PC-3 (cell line): ENCODE data around the gene KRTAP9-2. TPM values are rescaled to one million over a fixed set of nuclear protein-coding genes. Genes with fewer than 3 reads are reported as not detected.
"Not testable (repeated sequence)": the region's sequence is repeated elsewhere in the genome, so short reads cannot be mapped to it uniquely, and the experiment has no call there.

Source experiments
- ATAC-seq: fragments of 200-7000 bp; cut with Tn5 transposase; 2 replicates; pipeline ENCODE4 v1.9.1; 2020; ENCODE audit warnings: mild to moderate bottlenecking, moderate library complexity
- BruUV-seq: library from RNA; stranded (reverse); fragments of 400-500 nt; replicated peaks from 2 replicates; lab custom pipeline; 2021; lab: Mats Ljungman, UMichigan
- CTCF ChIA-PET: fragments of 300-600 bp; sonication (Branson Sonifier 250); formaldehyde crosslinking; loops from one replicate; lab custom pipeline; 2022; ENCODE audit warnings: antibody characterized with exemption; lab: Charles Lee
- POLR2A ChIA-PET: fragments of 300-600 bp; sonication (Branson Sonifier 250); formaldehyde crosslinking; loops from one replicate; lab custom pipeline; 2022; ENCODE audit warnings: antibody characterized with exemption; ENCODE audit not compliant: unreplicated experiment; lab: Charles Lee
- DNase-seq: peaks from one replicate; pipeline ENCODE4 v3.0.0-alpha.2; 2015
- H2AFZ ChIP-seq: fragments of 300-600 bp; sonication (generic); 2 replicates; pipeline ENCODE4 v1.6.0; 2016; ENCODE audit warnings: antibody characterized with exemption, low read length
- H3F3A ChIP-seq: fragments of 300-600 bp; sonication (generic); one replicate; pipeline ENCODE4 v1.6.0; 2017; ENCODE audit warnings: antibody characterized with exemption, low read length, control low read depth, mild to moderate bottlenecking; ENCODE audit not compliant: unreplicated experiment
- H3K27ac ChIP-seq: fragments of 300-600 bp; sonication (generic); 2 replicates; pipeline ENCODE4 v1.5.1; 2016; ENCODE audit warnings: mild to moderate bottlenecking, low read length
- H3K27me3 ChIP-seq: fragments of 300-600 bp; sonication (generic); 2 replicates; pipeline ENCODE4 v1.6.1; 2016; ENCODE audit warnings: low read length, mixed read lengths
- H3K36me3 ChIP-seq: fragments of 300-600 bp; sonication (generic); 2 replicates; pipeline ENCODE4 v1.6.1; 2016; ENCODE audit warnings: low read depth, mixed run types, low read length, mixed read lengths
- H3K4me1 ChIP-seq: fragments of 300-600 bp; sonication (generic); 2 replicates; pipeline ENCODE4 v1.5.1; 2016; ENCODE audit warnings: low read length; ENCODE audit not compliant: insufficient read depth
- H3K4me2 ChIP-seq: fragments of 300-600 bp; sonication (generic); 2 replicates; pipeline ENCODE4 v1.6.0; 2016; ENCODE audit warnings: low read length
- H3K4me3 ChIP-seq: fragments of 300-600 bp; sonication (generic); 2 replicates; pipeline ENCODE4 v1.5.1; 2016; ENCODE audit warnings: mild to moderate bottlenecking, low read length, mixed read lengths
- H3K79me2 ChIP-seq: fragments of 300-600 bp; sonication (generic); 2 replicates; pipeline ENCODE4 v1.6.1; 2017; ENCODE audit warnings: low read length, mixed read lengths
- H3K9ac ChIP-seq: fragments of 300-600 bp; sonication (generic); 2 replicates; pipeline ENCODE4 v1.6.0; 2016; ENCODE audit warnings: mild to moderate bottlenecking, low read length
- H3K9me2 ChIP-seq: fragments of 300-600 bp; sonication (generic); replicated peaks from 2 replicates; pipeline ENCODE4 v1.6.1; 2016; ENCODE audit warnings: mixed run types, low read length, mixed read lengths
- H3K9me3 ChIP-seq: fragments of 300-600 bp; sonication (generic); 2 replicates; pipeline ENCODE4 v1.6.1; 2016; ENCODE audit warnings: low read length, mixed read lengths
- H4K20me1 ChIP-seq: fragments of 300-600 bp; sonication (generic); 2 replicates; pipeline ENCODE4 v1.6.1; 2016; ENCODE audit warnings: low read length, mixed read lengths
- EZH2 ChIP-seq: fragments of 300-600 bp; sonication (generic); IDR thresholded peaks from one replicate; pipeline ENCODE4 v1.6.1; 2017; ENCODE audit warnings: antibody characterized with exemption, mild to moderate bottlenecking, low read length; ENCODE audit not compliant: unreplicated experiment
- EZH2phosphoT487 ChIP-seq: fragments of 300-600 bp; sonication (generic); IDR thresholded peaks from 2 replicates; pipeline ENCODE4 v1.6.1; 2018; ENCODE audit warnings: mild to moderate bottlenecking, antibody characterized with exemption, low read length, borderline replicate concordance
- intact Hi-C: fragments of 100-400 bp; cut with micrococcal nuclease; formaldehyde crosslinking; loops from 2 replicates; pipeline ENCODE4 v1.9.0; 2023
- total RNA-seq: library from RNA; depleted of rRNA; stranded (reverse); fragments of >200 nt; gene quantifications from 2 replicates; pipeline ENCODE4 v1.2.3, GENCODE V29; 2014
- TF ChIP-seq, protein P1 (sequence below): fragments of 300-600 bp; sonication (generic); conservative IDR thresholded peaks from 2 replicates; pipeline ENCODE4 v1.5.1; 2017; ENCODE audit warnings: antibody characterized with exemption, low read depth, mild to moderate bottlenecking, low read length

Gene KRTAP9-2
- total RNA-seq, 1 experiment from 2014 or later = not detected

DNA sequence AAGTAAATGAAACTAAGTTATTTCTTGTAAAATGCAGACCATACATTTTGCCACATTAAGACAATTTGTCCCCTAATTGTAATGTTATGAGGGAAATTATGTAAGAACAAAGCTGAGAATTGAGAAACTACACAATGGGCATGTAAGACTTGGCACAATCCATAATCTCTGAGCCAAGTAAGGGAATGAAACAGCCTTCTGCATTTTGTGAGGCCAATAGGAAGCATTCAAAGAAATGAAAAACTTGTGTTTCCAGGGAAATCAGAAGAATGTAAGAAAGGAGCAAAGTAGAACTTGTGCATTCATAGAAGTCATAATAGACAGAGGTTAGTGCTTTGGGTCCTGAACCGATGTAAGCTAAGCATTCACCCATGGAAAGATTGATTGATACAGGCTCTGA, 24.8 kb downstream of the KRTAP9-2 start:
- Histone ChIP-seq H3K9me3 (no peaks in the 10 kb centered on the region), H3K4me3 (no peak overlapping the region), H3K9me2 (no peaks in the 10 kb centered on the region), H3K36me3 (no peaks in the 10 kb centered on the region), H3F3A (no peaks in the 10 kb centered on the region), H3K79me2 (no peaks in the 10 kb centered on the region), H3K9ac (no peak overlapping the region), H3K27ac (no peak overlapping the region), H3K27me3 (no peaks in the 10 kb centered on the region), H3K4me1 (no peaks in the 10 kb centered on the region), H3K4me2 (no peak overlapping the region), H4K20me1 (no peaks in the 10 kb centered on the region), H2AFZ (no peak overlapping the region)
- ChIA-PET CTCF (no interaction called here), POLR2A (no interaction called here)
- no TSS peak for BruUV-seq
- DNase-seq (no peak), ATAC-seq (no peak)
- intact Hi-C loops = no loop called here
- TF ChIP-seq EZH2phosphoT487 (no peak), EZH2 (no peak)
- TF ChIP-seq, protein P1, sequence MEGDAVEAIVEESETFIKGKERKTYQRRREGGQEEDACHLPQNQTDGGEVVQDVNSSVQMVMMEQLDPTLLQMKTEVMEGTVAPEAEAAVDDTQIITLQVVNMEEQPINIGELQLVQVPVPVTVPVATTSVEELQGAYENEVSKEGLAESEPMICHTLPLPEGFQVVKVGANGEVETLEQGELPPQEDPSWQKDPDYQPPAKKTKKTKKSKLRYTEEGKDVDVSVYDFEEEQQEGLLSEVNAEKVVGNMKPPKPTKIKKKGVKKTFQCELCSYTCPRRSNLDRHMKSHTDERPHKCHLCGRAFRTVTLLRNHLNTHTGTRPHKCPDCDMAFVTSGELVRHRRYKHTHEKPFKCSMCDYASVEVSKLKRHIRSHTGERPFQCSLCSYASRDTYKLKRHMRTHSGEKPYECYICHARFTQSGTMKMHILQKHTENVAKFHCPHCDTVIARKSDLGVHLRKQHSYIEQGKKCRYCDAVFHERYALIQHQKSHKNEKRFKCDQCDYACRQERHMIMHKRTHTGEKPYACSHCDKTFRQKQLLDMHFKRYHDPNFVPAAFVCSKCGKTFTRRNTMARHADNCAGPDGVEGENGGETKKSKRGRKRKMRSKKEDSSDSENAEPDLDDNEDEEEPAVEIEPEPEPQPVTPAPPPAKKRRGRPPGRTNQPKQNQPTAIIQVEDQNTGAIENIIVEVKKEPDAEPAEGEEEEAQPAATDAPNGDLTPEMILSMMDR = no peak

DNA sequence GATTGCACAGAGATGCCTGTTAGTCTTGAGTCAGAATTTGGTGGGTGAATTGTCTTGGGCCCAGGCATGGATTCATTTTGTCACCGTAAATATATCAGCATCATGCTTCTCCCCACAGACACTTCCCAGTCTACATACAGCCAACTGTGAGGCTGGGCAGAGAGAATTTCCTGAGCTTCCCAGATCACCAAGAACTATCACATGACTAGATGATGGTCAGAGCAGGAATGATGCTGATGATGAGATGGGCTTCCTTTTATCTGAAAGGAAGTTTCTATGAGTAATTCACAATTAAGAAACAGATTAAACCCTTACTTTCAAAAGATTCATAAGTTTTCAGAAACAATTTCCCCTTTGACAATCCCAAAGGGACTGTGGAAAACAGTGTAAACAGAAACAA, 28.4 kb downstream of the KRTAP9-2 start:
- ATAC-seq = no peak
- CTCF ChIA-PET = no interaction called here

DNA sequence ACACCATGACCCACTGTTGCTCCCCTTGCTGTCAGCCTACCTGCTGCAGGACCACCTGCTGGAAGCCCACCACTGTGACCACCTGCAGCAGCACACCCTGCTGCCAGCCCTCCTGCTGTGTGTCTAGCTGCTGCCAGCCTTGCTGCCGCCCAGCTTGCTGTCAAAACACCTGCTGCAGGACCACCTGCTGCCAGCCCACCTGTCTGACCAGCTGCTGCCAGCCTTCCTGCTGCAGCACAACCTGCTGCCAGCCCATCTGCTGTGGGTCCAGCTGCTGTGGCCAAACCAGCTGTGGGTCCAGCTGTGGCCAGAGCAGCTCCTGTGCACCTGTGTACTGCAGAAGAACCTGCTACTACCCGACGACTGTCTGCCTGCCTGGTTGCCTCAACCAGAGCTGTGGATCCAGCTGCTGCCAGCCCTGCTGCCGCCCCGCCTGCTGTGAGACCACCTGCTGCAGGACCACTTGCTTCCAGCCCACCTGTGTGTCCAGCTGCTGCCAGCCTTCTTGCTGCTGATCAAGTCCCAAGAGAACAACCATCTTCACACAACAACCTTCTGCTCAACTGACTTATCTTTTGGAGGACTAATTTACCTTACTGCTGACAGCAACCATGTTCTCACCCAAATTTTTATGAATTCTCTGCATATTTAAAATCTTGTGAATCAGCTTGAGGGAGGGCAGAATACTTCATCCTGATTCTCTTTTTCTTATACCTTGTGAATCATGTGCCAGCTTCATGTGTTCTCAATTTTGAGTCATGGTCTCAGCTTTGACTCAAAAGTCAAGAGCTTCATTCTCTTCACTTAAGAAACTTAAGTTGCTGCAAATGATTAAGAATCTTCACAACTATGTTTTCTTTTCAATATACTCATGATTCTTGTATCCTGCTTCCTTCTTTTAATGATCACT, 29.2 kb downstream of the KRTAP9-2 start, which contains the start of gene KRTAP9-9:
Gene KRTAP9-9 (plus strand): TSS at position 4 of the 910 bp plus-strand sequence.
- POLR2A ChIA-PET, intact Hi-C loops, H3K9ac ChIP-seq, H4K20me1 ChIP-seq, BruUV-seq, H3K9me2 ChIP-seq, H3K4me1 ChIP-seq, H3F3A ChIP-seq, CTCF ChIA-PET, H3K27me3 ChIP-seq, H3K27ac ChIP-seq, H3K36me3 ChIP-seq, H3K4me3 ChIP-seq, H3K9me3 ChIP-seq, H2AFZ ChIP-seq, H3K4me2 ChIP-seq, ATAC-seq, H3K79me2 ChIP-seq, DNase-seq: not testable (repeated sequence)

More for the DNA sequence above, 28.4 kb downstream of the KRTAP9-2 start:
- Histone ChIP-seq H3K4me1 (no peaks in the 10 kb centered on the region), H3K4me2 (no peak overlapping the region), H3K9me3 (no peaks in the 10 kb centered on the region), H3K27me3 (no peaks in the 10 kb centered on the region), H3K9ac (no peak overlapping the region), H3K9me2 (no peaks in the 10 kb centered on the region), H3F3A (no peaks in the 10 kb centered on the region), H3K36me3 (no peaks in the 10 kb centered on the region), H4K20me1 (no peaks in the 10 kb centered on the region), H2AFZ (no peak overlapping the region), H3K27ac (no peak overlapping the region), H3K4me3 (no peak overlapping the region), H3K79me2 (no peaks in the 10 kb centered on the region)
- no peak for TF ChIP-seq EZH2
- TF ChIP-seq, protein P1 = no peak
- no peak for TF ChIP-seq EZH2phosphoT487
- POLR2A ChIA-PET = no interaction called here
- no peak for DNase-seq
- BruUV-seq = no TSS peak
- intact Hi-C loops = no loop called here
